Activated CD4-positive, alpha-beta T cell treated with anti-CD3 and anti-CD28 coated beads, Interleukin-10, Interleukin-2, amounts not matched to agents 100 ng/mL and 50 ng/mL, durations not matched to agents 16 hours and 8 hours (primary cell): ENCODE results near the gene ALCAM.
A peak's percentile ranks its signal among the peaks of the same experiment; 100 is the strongest.
"Not testable (repeated sequence)": the region's sequence is repeated elsewhere in the genome, so short reads cannot be mapped to it uniquely, and the experiment has no call there.

Experiments used
- DNase-seq: peaks from one replicate; pipeline ENCODE4 v3.0.0-alpha.2; 2020

ALCAM gene

GRCh38 chr3:105392598-105392997, 25.9 kb downstream of the ALCAM start:
- DNase-seq, result not testable (repeated sequence)

GRCh38 chr3:105394177-105394576, 27.5 kb downstream of the ALCAM start:
- DNase-seq, result no peak

GRCh38 chr3:105397974-105398373, 31.3 kb downstream of the ALCAM start:
- no peak for DNase-seq

- DNase-seq, result no peak
These were observed 31.7 kb downstream of the ALCAM start for GRCh38 chr3:105398437-105398836.

GRCh38 chr3:105399062-105399461, 32.4 kb downstream of the ALCAM start:
- no peak for DNase-seq

GRCh38 chr3:105399611-105400010, 32.9 kb downstream of the ALCAM start:
- DNase-seq, result no peak

GRCh38 chr3:105401254-105401653, 34.5 kb downstream of the ALCAM start:
- DNase-seq, result no peak

- DNase-seq, result no peak
These were observed 35.0 kb downstream of the ALCAM start for GRCh38 chr3:105401691-105402149.

GRCh38 chr3:105402287-105402801, 35.6 kb downstream of the ALCAM start:
- DNase-seq, result no peak

- not testable (repeated sequence) for DNase-seq
These were observed 36.3 kb downstream of the ALCAM start for GRCh38 chr3:105403034-105403433.

- DNase-seq, result no peak
These were observed 39.6 kb downstream of the ALCAM start for GRCh38 chr3:105406268-105406667.

GRCh38 chr3:105409364-105409763, 42.7 kb downstream of the ALCAM start:
- no peak for DNase-seq

GRCh38 chr3:105413343-105413887, 46.7 kb downstream of the ALCAM start:
- DNase-seq, result no peak

GRCh38 chr3:105414841-105415240, 48.1 kb downstream of the ALCAM start:
- no peak for DNase-seq

- no peak for DNase-seq
These were observed 49.2 kb downstream of the ALCAM start for GRCh38 chr3:105415951-105416350.

GRCh38 chr3:105417525-105418289, 51.0 kb downstream of the ALCAM start:
- DNase-seq, result peak; percentile 22

GRCh38 chr3:105422645-105423044, 55.9 kb downstream of the ALCAM start:
- no peak for DNase-seq

GRCh38 chr3:105423397-105423796, 56.7 kb downstream of the ALCAM start:
- no peak for DNase-seq

- no peak for DNase-seq
These were observed 57.9 kb downstream of the ALCAM start for GRCh38 chr3:105424412-105425152.

- no peak for DNase-seq
These were observed 58.4 kb downstream of the ALCAM start for GRCh38 chr3:105425153-105425502.

GRCh38 chr3:105427332-105427731, 60.6 kb downstream of the ALCAM start:
- DNase-seq, result no peak

GRCh38 chr3:105429034-105429762, 62.5 kb downstream of the ALCAM start:
- no peak for DNase-seq

- DNase-seq, result no peak
These were observed 63.7 kb downstream of the ALCAM start for GRCh38 chr3:105430455-105430854.
